PFSK-1 (cell line): ENCODE measurements around the gene CASP4.

Source experiments
- POLR2AphosphoS5 ChIP-seq: IDR thresholded peaks from 2 replicates; pipeline ENCODE4 v1.6.1; 2012; ENCODE audit warnings: low read depth, mild to moderate bottlenecking, control low read depth, low read length, moderate library complexity
- SIN3A ChIP-seq: IDR thresholded peaks from 2 replicates; pipeline ENCODE4 v1.6.1; 2012; ENCODE audit warnings: mild to moderate bottlenecking, low read length, moderate library complexity, borderline replicate concordance; ENCODE audit not compliant: insufficient read depth
- TAF1 ChIP-seq: IDR thresholded peaks from 2 replicates; pipeline ENCODE4 v1.6.1; 2012; ENCODE audit warnings: low read length, control low read depth, borderline replicate concordance; ENCODE audit not compliant: insufficient read depth
- TF ChIP-seq, protein P1 (sequence below), 2 experiments: IDR thresholded peaks; 2 replicates each; pipeline versions ENCODE4 v1.6.1 to v1.8.0; 2011 to 2012; ENCODE audit warnings: low read depth in 2 of 2, low read length in 2 of 2, control low read depth in 1 of 2, inconsistent platforms in 1 of 2, mild to moderate bottlenecking in 1 of 2, moderate library complexity in 1 of 2; ENCODE audit not compliant: insufficient read depth in 1 of 2

DNA sequence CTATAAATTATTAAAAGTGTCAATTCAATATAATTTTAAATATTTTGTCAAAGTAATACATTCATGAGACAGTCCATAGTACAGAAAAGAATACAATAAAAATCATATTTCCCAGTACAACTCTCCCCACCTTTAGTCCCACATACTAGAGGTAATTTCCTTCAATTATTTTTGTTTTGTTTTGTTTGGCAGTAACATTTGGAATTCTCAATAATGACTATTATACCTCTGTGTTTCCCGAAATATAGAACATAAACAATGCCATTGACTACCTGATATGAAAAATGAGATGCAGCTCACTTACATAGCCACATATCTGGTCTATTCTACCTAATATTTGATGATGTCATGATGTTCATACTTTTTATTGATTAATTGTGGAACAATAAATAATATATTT, 24.4 kb upstream of the CASP4 start:
- TF ChIP-seq, protein P1, sequence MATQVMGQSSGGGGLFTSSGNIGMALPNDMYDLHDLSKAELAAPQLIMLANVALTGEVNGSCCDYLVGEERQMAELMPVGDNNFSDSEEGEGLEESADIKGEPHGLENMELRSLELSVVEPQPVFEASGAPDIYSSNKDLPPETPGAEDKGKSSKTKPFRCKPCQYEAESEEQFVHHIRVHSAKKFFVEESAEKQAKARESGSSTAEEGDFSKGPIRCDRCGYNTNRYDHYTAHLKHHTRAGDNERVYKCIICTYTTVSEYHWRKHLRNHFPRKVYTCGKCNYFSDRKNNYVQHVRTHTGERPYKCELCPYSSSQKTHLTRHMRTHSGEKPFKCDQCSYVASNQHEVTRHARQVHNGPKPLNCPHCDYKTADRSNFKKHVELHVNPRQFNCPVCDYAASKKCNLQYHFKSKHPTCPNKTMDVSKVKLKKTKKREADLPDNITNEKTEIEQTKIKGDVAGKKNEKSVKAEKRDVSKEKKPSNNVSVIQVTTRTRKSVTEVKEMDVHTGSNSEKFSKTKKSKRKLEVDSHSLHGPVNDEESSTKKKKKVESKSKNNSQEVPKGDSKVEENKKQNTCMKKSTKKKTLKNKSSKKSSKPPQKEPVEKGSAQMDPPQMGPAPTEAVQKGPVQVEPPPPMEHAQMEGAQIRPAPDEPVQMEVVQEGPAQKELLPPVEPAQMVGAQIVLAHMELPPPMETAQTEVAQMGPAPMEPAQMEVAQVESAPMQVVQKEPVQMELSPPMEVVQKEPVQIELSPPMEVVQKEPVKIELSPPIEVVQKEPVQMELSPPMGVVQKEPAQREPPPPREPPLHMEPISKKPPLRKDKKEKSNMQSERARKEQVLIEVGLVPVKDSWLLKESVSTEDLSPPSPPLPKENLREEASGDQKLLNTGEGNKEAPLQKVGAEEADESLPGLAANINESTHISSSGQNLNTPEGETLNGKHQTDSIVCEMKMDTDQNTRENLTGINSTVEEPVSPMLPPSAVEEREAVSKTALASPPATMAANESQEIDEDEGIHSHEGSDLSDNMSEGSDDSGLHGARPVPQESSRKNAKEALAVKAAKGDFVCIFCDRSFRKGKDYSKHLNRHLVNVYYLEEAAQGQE (IDR thresholded peaks at IDR 0.05; ENCODE audit: insufficient read depth in 1 of 2, low read depth in 2 of 2, low read length in 2 of 2) = no peak
- TF ChIP-seq POLR2AphosphoS5 (no peak), TAF1 (no peak), SIN3A (no peak)
